GM21528 (cell line): Measurements from ENCODE around the gene GAB2.
"Not testable (repeated sequence)": the region's sequence is repeated elsewhere in the genome, so short reads cannot be mapped to it uniquely, and the experiment has no call there.

ENCODE experiments used
- ATAC-seq: cut with Tn5 transposase; IDR thresholded peaks from one replicate; pipeline ENCODE4 v1.9.1; 2021; ENCODE audit warnings: mild to moderate bottlenecking, moderate library complexity; ENCODE audit not compliant: unreplicated experiment, low FRiP score

The GAB2 gene

GRCh38 chr11:78261828-78262227, 155.8 kb downstream of the GAB2 start:
- no peak for ATAC-seq

DNA sequence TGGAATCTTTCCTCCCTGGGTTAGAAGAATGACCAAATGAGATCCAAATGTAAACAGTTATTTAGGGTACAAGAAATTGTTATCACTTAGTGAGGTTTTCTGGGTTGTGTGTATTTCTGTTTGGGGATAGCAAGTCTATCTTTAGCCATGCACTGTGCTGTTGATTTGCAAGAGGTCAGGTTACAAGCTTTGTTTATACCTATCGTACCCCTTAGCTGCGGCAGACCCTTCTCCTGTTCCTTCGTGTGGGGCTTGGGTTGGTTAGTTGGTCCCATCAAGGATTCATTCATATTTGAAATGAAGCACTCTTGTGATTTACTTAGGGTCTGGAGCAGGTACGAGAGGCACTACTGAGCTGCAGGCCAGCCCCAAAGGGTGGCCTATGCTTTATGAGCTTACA, 156.3 kb downstream of the GAB2 start:
- no peak for ATAC-seq

- ATAC-seq: no peak
Measured at GRCh38 chr11:78259777-78260487, 157.7 kb downstream of the GAB2 start.

DNA sequence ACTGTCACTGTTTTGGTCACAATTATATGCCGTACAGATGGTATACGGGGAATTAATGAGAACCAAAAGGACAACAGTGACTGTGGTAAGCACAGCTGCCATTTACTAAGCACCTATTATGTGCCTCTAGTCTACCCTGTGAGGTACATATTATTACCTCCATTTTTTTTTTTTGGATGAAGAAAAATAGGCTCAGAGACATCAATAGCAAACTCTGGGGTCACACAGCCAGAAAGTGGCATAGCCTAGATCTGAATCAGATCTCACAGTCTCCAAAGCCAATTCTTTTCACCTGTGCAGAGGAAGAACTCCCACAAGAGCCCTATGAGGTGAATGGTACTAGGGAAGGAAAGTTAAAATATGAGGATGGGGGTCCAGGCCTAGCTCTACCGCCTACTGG, 160.0 kb downstream of the GAB2 start:
- no peak for ATAC-seq

DNA sequence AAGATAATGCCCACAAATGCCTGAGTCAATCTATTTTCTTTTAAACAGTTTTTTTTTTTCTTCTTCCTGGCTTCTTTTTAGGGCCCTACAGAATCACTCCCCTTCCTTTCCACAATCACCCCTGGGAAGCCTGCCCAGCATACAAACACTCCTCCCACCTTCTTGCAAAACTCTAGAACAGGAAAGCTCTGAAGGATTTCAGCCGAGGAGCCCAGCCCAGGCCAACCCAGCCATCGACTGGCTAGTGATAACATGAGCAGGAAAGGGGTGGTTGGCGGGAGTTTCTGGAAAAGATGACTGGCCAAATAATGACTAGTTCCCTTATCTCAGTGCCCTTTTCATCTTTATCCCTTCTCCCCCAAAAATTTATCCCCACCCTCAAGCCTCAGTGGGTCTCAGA, 160.7 kb downstream of the GAB2 start:
- no peak for ATAC-seq

GRCh38 chr11:78255919-78256318, 161.7 kb downstream of the GAB2 start:
- no peak for ATAC-seq

DNA sequence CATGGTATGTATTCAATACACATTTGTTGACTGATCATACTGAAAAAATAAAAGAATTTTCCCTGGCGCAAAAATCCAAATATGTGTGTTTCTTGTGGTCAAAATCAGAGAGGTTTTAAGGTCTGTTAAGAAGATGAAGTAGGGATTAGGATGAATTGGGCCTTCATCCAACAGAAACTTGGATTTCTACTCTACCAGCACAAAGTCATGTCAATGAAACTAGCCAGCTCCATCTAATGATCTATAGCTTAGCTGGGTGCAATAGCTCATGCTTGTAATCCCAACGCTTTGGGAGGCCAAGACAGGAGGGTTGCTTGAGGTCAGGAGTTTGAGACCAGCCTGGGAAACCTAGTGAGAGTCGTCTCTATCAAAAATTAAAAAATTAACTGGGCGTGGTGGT, 163.4 kb downstream of the GAB2 start:
- ATAC-seq: no peak

DNA sequence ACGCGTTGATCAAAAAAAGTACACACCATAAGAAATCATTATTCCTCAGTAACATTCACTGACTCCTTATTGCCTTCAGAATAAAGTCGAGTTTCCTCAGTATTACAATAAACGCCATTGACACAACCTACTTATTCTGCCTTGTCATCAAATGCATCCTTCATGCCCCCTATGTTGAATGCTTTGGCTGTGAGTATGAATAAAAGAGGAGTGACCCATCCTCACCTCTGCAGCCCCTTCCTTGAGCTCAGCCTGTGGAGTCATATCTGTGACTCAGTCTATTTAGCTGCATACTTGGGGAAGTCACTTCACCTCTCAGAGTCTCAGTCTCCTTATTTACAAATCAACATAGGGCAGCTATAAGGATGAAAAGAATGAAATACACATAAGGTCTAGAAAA, 163.8 kb downstream of the GAB2 start:
- ATAC-seq: no peak

- ATAC-seq: no peak
Measured at GRCh38 chr11:78251083-78251775, 166.4 kb downstream of the GAB2 start.

- ATAC-seq: no peak
Measured at GRCh38 chr11:78250099-78250498, 167.5 kb downstream of the GAB2 start.

DNA sequence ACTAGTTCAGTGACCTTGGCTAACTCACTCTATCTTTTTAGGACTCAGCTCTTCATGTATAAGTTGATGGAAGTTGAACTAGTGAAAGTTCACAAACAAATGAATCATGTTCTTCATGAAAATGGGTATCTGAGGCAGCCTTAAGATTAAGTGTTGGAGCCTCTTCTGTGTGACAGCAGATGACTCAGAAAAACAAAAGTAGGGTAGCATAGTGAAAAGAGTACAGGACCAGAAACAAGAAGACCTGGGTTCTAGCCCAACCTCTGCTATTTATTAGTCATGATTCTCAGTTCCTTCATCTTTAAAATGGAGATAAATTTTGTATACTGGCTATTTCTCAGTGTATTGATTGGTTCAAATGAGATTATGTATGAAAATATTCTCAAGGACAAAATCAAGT, 168.7 kb downstream of the GAB2 start:
- no peak for ATAC-seq

DNA sequence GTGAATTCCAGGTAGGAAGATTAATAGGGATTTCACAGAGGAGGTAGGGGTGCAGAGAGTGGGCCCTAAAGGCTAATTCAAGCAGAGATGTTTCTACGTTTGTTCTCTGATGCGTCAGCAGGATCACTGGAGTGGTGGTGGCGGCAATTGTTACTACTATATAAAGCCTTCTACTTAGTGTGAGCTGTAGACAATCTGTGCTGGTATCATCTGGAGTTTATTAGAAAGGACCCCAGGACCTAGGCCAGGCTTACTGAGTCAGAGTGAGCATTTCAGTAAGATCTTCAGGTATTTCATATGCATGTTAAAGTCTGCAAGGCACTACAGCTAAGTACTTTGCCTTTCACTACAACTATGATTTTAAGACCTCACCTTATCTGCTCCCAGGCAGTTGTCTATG, 169.4 kb downstream of the GAB2 start:
- no peak for ATAC-seq

DNA sequence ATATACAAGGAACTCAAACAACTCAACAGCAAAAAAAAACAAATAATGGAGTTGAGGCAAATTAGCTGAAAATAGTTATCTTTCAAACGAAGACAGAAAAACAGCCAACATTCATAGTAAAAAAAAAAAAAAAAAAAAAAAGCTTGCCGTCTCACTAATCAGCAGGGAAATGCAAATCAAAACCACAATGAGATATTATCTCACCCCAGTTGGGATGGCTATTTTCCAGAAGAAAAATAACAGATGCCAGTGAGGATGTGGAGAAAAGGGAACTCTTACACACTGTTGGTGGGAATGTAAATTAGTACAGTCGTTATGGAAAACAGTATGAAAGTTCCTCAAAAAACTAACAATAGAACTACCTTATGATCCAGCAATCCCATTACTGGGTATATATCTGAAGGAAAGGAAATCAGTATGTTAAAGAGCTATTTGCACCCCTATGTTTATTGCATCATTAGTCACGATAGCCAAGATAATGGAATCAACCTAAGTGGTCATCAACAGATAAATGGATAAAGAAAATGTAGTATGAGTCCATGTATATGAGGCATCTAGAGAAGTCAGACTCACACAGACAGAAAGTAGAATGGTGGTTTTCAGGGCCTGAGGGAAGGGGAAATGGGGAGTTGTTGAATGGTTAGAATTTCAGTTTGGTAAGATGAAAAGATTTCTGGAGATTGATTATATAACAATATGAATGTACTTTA, 172.9 kb downstream of the GAB2 start:
- no peak for ATAC-seq

DNA sequence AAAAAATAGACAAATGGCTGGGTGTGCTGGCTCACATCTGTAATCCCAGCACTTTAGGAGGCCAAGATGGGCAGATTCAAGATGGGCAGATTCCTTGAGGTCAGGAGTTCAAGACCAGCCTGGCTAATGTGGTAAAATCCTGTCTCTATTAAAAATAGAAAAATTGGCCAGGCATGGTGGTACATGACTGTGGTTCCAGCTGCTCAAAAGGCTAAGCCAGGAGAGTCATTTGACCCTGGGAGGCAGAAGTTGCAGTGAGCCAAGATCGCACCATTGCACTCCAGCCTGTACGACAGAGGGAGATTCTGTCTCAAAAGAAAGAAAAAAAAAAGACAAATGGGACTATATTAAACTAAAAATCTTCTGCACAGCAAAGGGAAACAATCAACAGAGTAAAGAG, 173.5 kb downstream of the GAB2 start:
- ATAC-seq: no peak

DNA sequence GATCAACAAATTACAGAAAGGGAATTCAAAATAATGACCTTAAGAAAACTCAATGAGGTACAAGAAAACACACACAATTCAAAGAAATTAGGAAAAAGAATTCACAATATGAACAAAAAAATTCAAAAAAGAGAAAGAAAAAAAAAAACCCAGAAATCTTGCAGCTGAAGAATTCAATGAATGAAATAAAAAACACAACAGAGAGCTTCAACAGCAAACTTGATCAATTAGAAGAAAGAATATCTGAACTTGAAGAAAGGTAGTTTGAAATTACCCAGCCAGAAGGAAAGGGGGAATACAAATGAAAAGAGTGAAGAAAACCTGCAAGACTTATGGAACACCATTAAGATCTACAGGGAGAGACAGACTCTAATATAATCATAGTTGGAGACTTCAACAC, 176.1 kb downstream of the GAB2 start:
- no peak for ATAC-seq

- ATAC-seq: no peak
Measured at GRCh38 chr11:78239781-78240180, 177.8 kb downstream of the GAB2 start.

DNA sequence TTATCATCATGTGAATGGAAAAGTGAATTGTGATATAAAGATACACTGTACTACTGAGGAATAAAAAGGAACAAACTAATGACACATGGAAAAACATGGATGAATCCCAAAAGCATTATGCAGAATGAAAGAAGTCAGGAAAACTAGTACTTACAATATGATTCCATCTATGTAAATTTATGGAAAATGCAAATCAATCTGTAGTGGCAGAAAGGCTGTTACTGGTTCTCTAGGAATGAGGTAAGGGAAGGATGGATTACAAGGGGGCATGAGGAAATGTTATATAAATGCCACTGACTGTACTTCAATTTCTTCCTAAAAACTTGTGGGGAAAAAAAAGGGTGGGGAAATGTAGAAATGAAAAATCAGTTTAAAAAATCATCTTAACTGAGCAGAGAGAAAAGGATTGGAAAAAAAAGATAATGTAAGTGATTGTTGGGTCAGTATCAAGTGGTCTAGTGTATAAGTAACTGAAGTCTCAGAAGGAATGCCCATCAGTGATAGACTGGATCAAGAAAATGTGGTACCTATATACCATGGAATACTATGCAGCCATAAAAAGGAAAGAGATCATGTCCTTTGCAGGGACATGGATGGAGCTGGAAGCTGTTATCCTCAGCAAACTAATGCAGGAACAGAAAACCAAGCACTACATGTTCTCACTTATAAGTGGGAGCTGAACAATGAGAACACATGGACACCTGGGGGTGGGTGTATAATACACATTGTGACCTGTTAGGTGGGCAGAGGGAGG, 180.2 kb downstream of the GAB2 start:
- no peak for ATAC-seq

DNA sequence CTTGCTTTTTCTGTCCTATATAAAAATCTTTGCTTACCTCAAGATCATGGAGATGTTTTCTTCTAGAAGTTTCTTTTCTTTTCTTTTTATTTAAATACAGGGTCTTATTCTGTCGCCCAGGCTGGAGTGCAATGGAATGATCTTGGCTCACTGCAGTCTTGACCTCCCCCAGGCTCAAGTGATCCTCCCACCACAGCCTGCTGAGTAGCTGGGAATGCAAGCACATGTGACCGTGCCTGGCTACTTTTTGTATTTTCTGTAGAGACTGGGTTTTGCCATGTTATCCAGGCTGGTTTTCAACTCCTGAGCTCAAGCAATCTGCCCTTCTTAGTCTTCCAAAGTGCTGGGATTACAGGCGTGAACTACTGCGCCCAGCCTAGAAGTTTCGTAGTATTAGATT, 183.6 kb downstream of the GAB2 start:
- no peak for ATAC-seq

GRCh38 chr11:78233046-78233445, 184.6 kb downstream of the GAB2 start:
- ATAC-seq: not testable (repeated sequence)

GRCh38 chr11:78231962-78232501, 185.6 kb downstream of the GAB2 start:
- ATAC-seq: no peak
